Activated T-helper 1 cell treated with anti-CD3 and anti-CD28 coated beads, Interleukin-12 subunit alpha, Interleukin-12 subunit beta, Interleukin-2, Interleukin-4 antibody, amounts not matched to agents 30 ng/mL and 10 ng/mL and 1 ng/mL, durations not matched to agents 14 hours and 24 hours and 36 hours (primary cell): ENCODE measurements around the gene GPR180. TPM values are rescaled to one million over a fixed set of nuclear protein-coding genes. Genes with fewer than 3 reads are reported as not detected.
"Not testable (repeated sequence)": the region's sequence is repeated elsewhere in the genome, so short reads cannot be mapped to it uniquely, and the experiment has no call there.

Source experiments
- DNase-seq: peaks from one replicate; pipeline ENCODE4 v3.0.0; 2021; ENCODE audit warnings: low spot score
- H3K27ac Mint-ChIP-seq: one replicate; pipeline ENCODE4 v1.8.0; 2021; ENCODE audit warnings: mild to moderate bottlenecking, mixed read lengths
- H3K27me3 Mint-ChIP-seq: one replicate; pipeline ENCODE4 v1.8.0; 2022; ENCODE audit warnings: mild to moderate bottlenecking, moderate library complexity, mixed read lengths; ENCODE audit not compliant: insufficient read depth
- H3K36me3 Mint-ChIP-seq: one replicate; pipeline ENCODE4 v1.8.0; 2021; ENCODE audit warnings: low read depth, mixed read lengths
- H3K4me1 Mint-ChIP-seq: one replicate; pipeline ENCODE4 v1.8.0; 2021; ENCODE audit warnings: low read depth, mixed read lengths
- H3K4me3 Mint-ChIP-seq: one replicate; pipeline ENCODE4 v1.8.0; 2021; ENCODE audit warnings: mild to moderate bottlenecking, moderate library complexity, mixed read lengths
- H3K9me3 Mint-ChIP-seq: one replicate; pipeline ENCODE4 v1.8.0; 2021; ENCODE audit warnings: mixed read lengths
- intact Hi-C: fragments of 100-400 bp; cut with micrococcal nuclease; formaldehyde crosslinking; loops from one replicate; pipeline ENCODE4 v1.15.1; 2024
- total RNA-seq: library from RNA; stranded (reverse); gene quantifications from 2 replicates; pipeline ENCODE4 v1.2.3, GENCODE V29; 2022

GPR180 gene
- total RNA-seq, 1 donor from 2014 or later: 9.6 TPM

GRCh38 chr13:94636096-94636495 is 34.4 kb downstream of the GPR180 start:
- H3K4me3 Mint-ChIP-seq, H3K9me3 Mint-ChIP-seq, DNase-seq, intact Hi-C loops, H3K4me1 Mint-ChIP-seq, H3K27ac Mint-ChIP-seq, H3K36me3 Mint-ChIP-seq, H3K27me3 Mint-ChIP-seq: not testable (repeated sequence)

- Mint-ChIP-seq H3K4me3 (no peak overlapping the region), H3K36me3 (peaks cover 6% of the 10 kb centered on the region), H3K27ac (no peak overlapping the region), H3K9me3 (peaks cover 5% of the 10 kb centered on the region), H3K27me3 (peaks cover 5% of the 10 kb centered on the region), H3K4me1 (no peaks in the 10 kb centered on the region)
- DNase-seq: no peak
- intact Hi-C loops: no loop called here
These were observed 35.4 kb downstream of the GPR180 start for GRCh38 chr13:94636942-94637578.

GRCh38 chr13:94637677-94638076 is 36.0 kb downstream of the GPR180 start:
- H3K27me3 Mint-ChIP-seq, DNase-seq, H3K36me3 Mint-ChIP-seq, H3K27ac Mint-ChIP-seq, H3K4me3 Mint-ChIP-seq, H3K9me3 Mint-ChIP-seq, H3K4me1 Mint-ChIP-seq, intact Hi-C loops: not testable (repeated sequence)

GRCh38 chr13:94640721-94641120 is 39.1 kb downstream of the GPR180 start:
- H3K36me3 Mint-ChIP-seq: no peaks in the 10 kb centered on the region
- peaks cover 5% of the 10 kb centered on the region for H3K9me3 Mint-ChIP-seq
- H3K4me3 Mint-ChIP-seq: no peak overlapping the region
- intact Hi-C loops: no loop called here
- no peak overlapping the region for H3K27ac Mint-ChIP-seq
- DNase-seq: no peak
- peaks cover 5% of the 10 kb centered on the region for H3K27me3 Mint-ChIP-seq
- no peaks in the 10 kb centered on the region for H3K4me1 Mint-ChIP-seq

- Mint-ChIP-seq H3K27me3 (peaks cover 5% of the 10 kb centered on the region), H3K27ac (no peak overlapping the region)
These were observed 39.8 kb downstream of the GPR180 start for GRCh38 chr13:94641409-94641941.

GRCh38 chr13:94646904-94647303 is 45.2 kb downstream of the GPR180 start:
- Mint-ChIP-seq H3K4me3 (no peak overlapping the region), H3K9me3 (no peaks in the 10 kb centered on the region), H3K36me3 (no peaks in the 10 kb centered on the region), H3K27me3 (no peaks in the 10 kb centered on the region), H3K4me1 (no peaks in the 10 kb centered on the region), H3K27ac (no peak overlapping the region)
- DNase-seq: no peak
- intact Hi-C loops: no loop called here

More at GRCh38 chr13:94641409-94641941, 39.8 kb downstream of the GPR180 start:
- Mint-ChIP-seq H3K4me3 (no peak overlapping the region), H3K9me3 (peaks cover 5% of the 10 kb centered on the region), H3K36me3 (no peaks in the 10 kb centered on the region), H3K4me1 (no peaks in the 10 kb centered on the region)
- no peak for DNase-seq
- intact Hi-C loops: no loop called here

- Mint-ChIP-seq H3K36me3 (peaks cover 6% of the 10 kb centered on the region), H3K27ac (no peak overlapping the region), H3K4me1 (peaks cover 39% of the 10 kb centered on the region), H3K4me3 (no peak overlapping the region), H3K9me3 (peaks cover 3% of the 10 kb centered on the region), H3K27me3 (no peaks in the 10 kb centered on the region)
- no peak for DNase-seq
- intact Hi-C loops: loop anchor here (2.0 kb wide), 3 partner anchors 19 to 107 kb away; no protein-coding TSS in a partner anchor
These were observed 54.5 kb downstream of the GPR180 start for GRCh38 chr13:94656176-94656575.

- Mint-ChIP-seq H3K36me3 (peaks cover 6% of the 10 kb centered on the region), H3K4me3 (no peak overlapping the region), H3K27me3 (no peaks in the 10 kb centered on the region), H3K9me3 (peaks cover 3% of the 10 kb centered on the region), H3K27ac (peak overlapping the region; percentile 89), H3K4me1 (peaks cover 39% of the 10 kb centered on the region)
- intact Hi-C loops: loop anchor here (1.0 to 2.0 kb wide), 5 partner anchors 11 to 108 kb away; partner anchors contain the start of gene GPR180
- DNase-seq: no peak
These were observed 55.1 kb downstream of the GPR180 start for GRCh38 chr13:94656766-94657165.

- Mint-ChIP-seq H3K27ac (peak overlapping the region; percentile 89), H3K4me1 (peaks cover 39% of the 10 kb centered on the region), H3K4me3 (no peak overlapping the region), H3K36me3 (peaks cover 6% of the 10 kb centered on the region), H3K27me3 (no peaks in the 10 kb centered on the region), H3K9me3 (peaks cover 3% of the 10 kb centered on the region)
- no peak for DNase-seq
- intact Hi-C loops: loop anchor here (1.0 to 2.0 kb wide), 5 partner anchors 10 to 108 kb away; partner anchors contain the start of gene GPR180
These were observed 55.5 kb downstream of the GPR180 start for GRCh38 chr13:94657167-94657566.

GRCh38 chr13:94658926-94659597 is 57.4 kb downstream of the GPR180 start:
- DNase-seq: no peak
- Mint-ChIP-seq H3K36me3 (peaks cover 2% of the 10 kb centered on the region), H3K27me3 (peaks cover 8% of the 10 kb centered on the region), H3K27ac (no peak overlapping the region), H3K4me3 (no peak overlapping the region), H3K4me1 (peaks cover 53% of the 10 kb centered on the region), H3K9me3 (no peaks in the 10 kb centered on the region)
- intact Hi-C loops: no loop called here

- Mint-ChIP-seq H3K4me1 (peaks cover 49% of the 10 kb centered on the region), H3K9me3 (no peaks in the 10 kb centered on the region), H3K36me3 (no peaks in the 10 kb centered on the region), H3K27ac (peak overlapping the region; percentile 8), H3K4me3 (no peak overlapping the region), H3K27me3 (peaks cover 8% of the 10 kb centered on the region)
- intact Hi-C loops: no loop called here
- no peak for DNase-seq
These were observed 57.9 kb downstream of the GPR180 start for GRCh38 chr13:94659598-94659946.

GRCh38 chr13:94660695-94661326 is 59.2 kb downstream of the GPR180 start:
- H3K9me3 Mint-ChIP-seq: peaks cover 4% of the 10 kb centered on the region
- DNase-seq: no peak
- H3K36me3 Mint-ChIP-seq: no peaks in the 10 kb centered on the region
- no peak overlapping the region for H3K4me3 Mint-ChIP-seq
- H3K27me3 Mint-ChIP-seq: peaks cover 8% of the 10 kb centered on the region
- intact Hi-C loops: loop anchor here (2.0 to 10.0 kb wide), 2 partner anchors 44 to 644 kb away; partner anchors contain the start of gene ABCC4
- peaks cover 51% of the 10 kb centered on the region for H3K4me1 Mint-ChIP-seq
- no peak overlapping the region for H3K27ac Mint-ChIP-seq

GRCh38 chr13:94661406-94661805 is 59.7 kb downstream of the GPR180 start:
- Mint-ChIP-seq H3K27me3 (peaks cover 8% of the 10 kb centered on the region), H3K27ac (no peak overlapping the region), H3K36me3 (no peaks in the 10 kb centered on the region), H3K4me1 (peaks cover 50% of the 10 kb centered on the region), H3K9me3 (peaks cover 9% of the 10 kb centered on the region), H3K4me3 (no peak overlapping the region)
- no peak for DNase-seq
- intact Hi-C loops: loop anchor here (2.0 to 10.0 kb wide), 2 partner anchors 43 to 643 kb away; partner anchors contain the start of gene ABCC4
